Neural crest cell (in vitro differentiated cells): ENCODE results near the gene CNGB1. TPM values are rescaled to one million over a fixed set of nuclear protein-coding genes. Genes with fewer than 3 reads are reported as not detected.
A peak's percentile ranks its signal among the peaks of the same experiment; 100 is the strongest.

Experiments used
- DNase-seq: peaks from one replicate; pipeline ENCODE4 v3.0.0; 2021; ENCODE audit warnings: low read depth, mixed read lengths, low spot score
- H3K27ac Mint-ChIP-seq: one replicate; pipeline ENCODE4 v1.8.0; 2021; ENCODE audit warnings: mild to moderate bottlenecking, mixed read lengths; ENCODE audit not compliant: unreplicated experiment
- H3K27me3 Mint-ChIP-seq: 2 replicates; pipeline ENCODE4 v1.8.0; 2021; ENCODE audit warnings: low read depth, mild to moderate bottlenecking, mixed read lengths
- H3K36me3 Mint-ChIP-seq: 2 replicates; pipeline ENCODE4 v1.8.0; 2021; ENCODE audit warnings: low read depth, mild to moderate bottlenecking, mixed read lengths
- H3K4me1 Mint-ChIP-seq: 2 replicates; pipeline ENCODE4 v1.8.0; 2021; ENCODE audit warnings: mixed read lengths
- H3K4me3 Mint-ChIP-seq: one replicate; pipeline ENCODE4 v1.8.0; 2021; ENCODE audit warnings: mild to moderate bottlenecking, mixed read lengths
- H3K9me3 Mint-ChIP-seq: 2 replicates; pipeline ENCODE4 v1.8.0; 2021; ENCODE audit warnings: mixed read lengths
- total RNA-seq: library from RNA; stranded (reverse); gene quantifications from 2 replicates; pipeline ENCODE4 v1.2.1, GENCODE V29; 2021
- TF ChIP-seq, protein P1 (sequence below): fragments of 200-600 bp; sonication (generic); conservative IDR thresholded peaks from 2 replicates; pipeline ENCODE4 v1.5.0; 2021; ENCODE audit warnings: antibody characterized with exemption, mild to moderate bottlenecking

Gene CNGB1
- total RNA-seq, 1 donor from 2014 or later: 0.21 TPM

DNA sequence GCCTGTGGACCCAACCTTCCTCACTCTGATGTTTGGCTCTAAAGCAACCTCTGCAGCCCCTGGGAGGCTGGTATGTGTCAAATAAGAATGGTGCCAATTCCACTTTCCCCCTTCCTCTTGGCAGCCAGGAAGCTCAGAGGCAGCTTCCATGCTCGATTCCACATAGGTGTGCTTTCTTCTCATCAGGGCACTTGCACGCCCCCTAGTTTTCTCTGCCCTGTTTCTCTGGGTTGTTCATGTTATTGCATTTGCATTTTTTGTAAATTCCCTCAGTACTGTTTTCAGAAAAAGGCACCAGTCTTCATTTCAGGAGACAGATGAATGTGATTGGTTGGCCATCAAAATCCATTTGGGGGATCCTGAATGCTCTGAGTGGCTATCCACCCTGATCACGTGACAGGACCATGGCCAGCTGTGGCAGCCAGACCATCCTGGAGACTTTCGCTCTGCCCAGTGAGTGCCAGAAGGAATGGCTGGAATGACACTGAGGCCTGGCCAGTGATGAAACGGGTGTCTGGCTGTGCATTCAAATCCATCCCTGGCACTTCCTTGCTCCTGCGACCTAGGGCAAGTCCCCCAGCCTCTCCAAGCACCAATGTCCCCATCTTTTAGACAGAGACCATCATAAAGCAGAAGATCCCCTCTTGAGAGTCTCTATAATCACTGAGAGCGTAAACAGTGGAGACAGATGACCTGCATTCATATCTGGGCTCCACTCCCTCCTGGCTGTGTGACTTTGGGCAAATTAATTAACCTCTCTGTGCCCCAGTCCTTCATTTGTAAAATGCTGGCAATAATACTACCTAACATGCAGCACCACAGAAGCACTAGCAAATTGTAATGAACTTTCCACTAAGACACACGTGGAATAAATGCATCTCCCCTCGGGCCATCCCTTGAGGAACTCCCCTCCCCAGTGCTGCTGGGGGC, 56.4 kb downstream of the CNGB1 start:
- peaks cover 2% of the 10 kb centered on the region for H3K27me3 Mint-ChIP-seq
- TF ChIP-seq, protein P1, sequence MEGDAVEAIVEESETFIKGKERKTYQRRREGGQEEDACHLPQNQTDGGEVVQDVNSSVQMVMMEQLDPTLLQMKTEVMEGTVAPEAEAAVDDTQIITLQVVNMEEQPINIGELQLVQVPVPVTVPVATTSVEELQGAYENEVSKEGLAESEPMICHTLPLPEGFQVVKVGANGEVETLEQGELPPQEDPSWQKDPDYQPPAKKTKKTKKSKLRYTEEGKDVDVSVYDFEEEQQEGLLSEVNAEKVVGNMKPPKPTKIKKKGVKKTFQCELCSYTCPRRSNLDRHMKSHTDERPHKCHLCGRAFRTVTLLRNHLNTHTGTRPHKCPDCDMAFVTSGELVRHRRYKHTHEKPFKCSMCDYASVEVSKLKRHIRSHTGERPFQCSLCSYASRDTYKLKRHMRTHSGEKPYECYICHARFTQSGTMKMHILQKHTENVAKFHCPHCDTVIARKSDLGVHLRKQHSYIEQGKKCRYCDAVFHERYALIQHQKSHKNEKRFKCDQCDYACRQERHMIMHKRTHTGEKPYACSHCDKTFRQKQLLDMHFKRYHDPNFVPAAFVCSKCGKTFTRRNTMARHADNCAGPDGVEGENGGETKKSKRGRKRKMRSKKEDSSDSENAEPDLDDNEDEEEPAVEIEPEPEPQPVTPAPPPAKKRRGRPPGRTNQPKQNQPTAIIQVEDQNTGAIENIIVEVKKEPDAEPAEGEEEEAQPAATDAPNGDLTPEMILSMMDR: no peak
- H3K27ac Mint-ChIP-seq: peak overlapping the region; percentile 60
- peaks cover 10% of the 10 kb centered on the region for H3K4me1 Mint-ChIP-seq
- no peaks in the 10 kb centered on the region for H3K9me3 Mint-ChIP-seq
- DNase-seq: no peak
- H3K4me3 Mint-ChIP-seq: no peak overlapping the region
- H3K36me3 Mint-ChIP-seq: no peaks in the 10 kb centered on the region

DNA sequence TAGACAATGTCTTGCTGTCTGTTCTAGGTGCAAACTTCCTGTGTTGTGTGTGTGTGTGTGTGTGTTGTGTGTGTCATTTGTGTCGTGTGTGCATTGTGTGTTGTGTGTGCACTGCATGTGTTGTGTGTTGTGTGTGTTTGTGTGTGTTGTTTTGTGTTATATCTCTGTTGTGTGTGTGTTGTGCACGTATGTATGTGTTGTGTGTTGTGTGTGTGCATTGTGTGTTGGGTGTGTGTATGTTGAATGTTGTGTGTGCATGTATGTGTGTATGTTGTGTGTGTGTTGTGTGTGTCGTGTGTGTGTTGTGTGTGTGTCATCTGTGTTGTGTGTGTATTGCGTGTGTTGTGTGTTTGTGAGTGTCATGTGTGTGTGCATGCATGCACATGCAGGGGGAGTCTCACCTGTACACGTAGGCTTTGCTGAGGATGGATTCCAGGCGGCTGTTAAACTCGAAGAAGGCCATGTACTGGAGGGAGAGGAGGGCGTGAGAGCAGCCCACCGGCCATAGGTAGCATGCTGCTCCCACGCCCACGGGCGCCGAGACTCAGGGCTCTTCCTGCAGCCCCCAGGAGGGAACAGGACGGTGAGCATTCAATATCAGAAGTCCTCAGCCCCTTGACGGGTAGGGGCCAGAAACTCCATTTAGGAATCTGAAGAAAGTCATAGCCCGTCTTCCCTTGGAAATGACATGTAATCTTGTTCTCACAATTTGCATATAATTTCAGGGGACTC, 58.2 kb downstream of the CNGB1 start:
- H3K36me3 Mint-ChIP-seq: no peaks in the 10 kb centered on the region
- H3K27ac Mint-ChIP-seq: no peak overlapping the region
- no peak for DNase-seq
- H3K27me3 Mint-ChIP-seq: peaks cover 2% of the 10 kb centered on the region
- H3K4me1 Mint-ChIP-seq: peaks cover 10% of the 10 kb centered on the region
- TF ChIP-seq, protein P1: no peak
- no peaks in the 10 kb centered on the region for H3K9me3 Mint-ChIP-seq
- H3K4me3 Mint-ChIP-seq: no peak overlapping the region

GRCh38 chr16:57911743-57912142, 59.2 kb downstream of the CNGB1 start:
- Mint-ChIP-seq H3K9me3 (no peaks in the 10 kb centered on the region), H3K27ac (no peak overlapping the region), H3K27me3 (peaks cover 2% of the 10 kb centered on the region), H3K36me3 (no peaks in the 10 kb centered on the region), H3K4me1 (peaks cover 10% of the 10 kb centered on the region), H3K4me3 (no peak overlapping the region)
- no peak for DNase-seq
- TF ChIP-seq, protein P1: no peak

DNA sequence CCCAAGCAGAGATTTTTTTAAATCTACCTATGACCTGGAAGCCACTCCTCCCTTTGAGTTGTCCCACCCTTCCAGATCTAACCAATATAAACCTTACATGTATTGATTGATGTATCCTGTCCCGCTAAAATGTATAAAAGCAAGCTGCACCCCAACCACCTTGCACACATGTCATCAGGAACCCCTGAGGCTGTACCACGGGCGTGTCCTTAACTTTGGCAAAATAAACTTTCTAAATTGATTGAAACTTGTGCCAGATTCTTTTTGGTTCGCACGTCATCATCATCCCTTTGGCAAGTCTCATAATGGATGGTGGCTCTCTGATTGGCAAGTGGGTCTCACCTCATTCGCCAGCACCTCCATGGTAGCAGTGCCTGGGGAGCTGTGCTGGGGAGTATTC, 60.2 kb downstream of the CNGB1 start:
- TF ChIP-seq, protein P1: no peak
- no peak overlapping the region for H3K4me3 Mint-ChIP-seq
- no peak for DNase-seq
- H3K27ac Mint-ChIP-seq: no peak overlapping the region
- peaks cover 2% of the 10 kb centered on the region for H3K27me3 Mint-ChIP-seq
- no peaks in the 10 kb centered on the region for H3K36me3 Mint-ChIP-seq
- H3K4me1 Mint-ChIP-seq: peaks cover 10% of the 10 kb centered on the region
- H3K9me3 Mint-ChIP-seq: no peaks in the 10 kb centered on the region

- DNase-seq: no peak
- Mint-ChIP-seq H3K27ac (no peak overlapping the region), H3K4me1 (peaks cover 10% of the 10 kb centered on the region), H3K4me3 (no peak overlapping the region), H3K9me3 (no peaks in the 10 kb centered on the region), H3K27me3 (peaks cover 6% of the 10 kb centered on the region), H3K36me3 (no peaks in the 10 kb centered on the region)
- TF ChIP-seq, protein P1: no peak
These were observed 62.4 kb downstream of the CNGB1 start for GRCh38 chr16:57908409-57908987.
